ENCODE data around the gene POLR2A. TPM values are rescaled to one million over a fixed set of nuclear protein-coding genes. Genes with fewer than 3 reads are reported as not detected.
A peak's percentile ranks its signal among the peaks of the same experiment; 100 is the strongest.

POLR2A gene
- polyA plus RNA-seq, 3 donors: 12.1 to 27.9 (median 25.4) TPM

DNA sequence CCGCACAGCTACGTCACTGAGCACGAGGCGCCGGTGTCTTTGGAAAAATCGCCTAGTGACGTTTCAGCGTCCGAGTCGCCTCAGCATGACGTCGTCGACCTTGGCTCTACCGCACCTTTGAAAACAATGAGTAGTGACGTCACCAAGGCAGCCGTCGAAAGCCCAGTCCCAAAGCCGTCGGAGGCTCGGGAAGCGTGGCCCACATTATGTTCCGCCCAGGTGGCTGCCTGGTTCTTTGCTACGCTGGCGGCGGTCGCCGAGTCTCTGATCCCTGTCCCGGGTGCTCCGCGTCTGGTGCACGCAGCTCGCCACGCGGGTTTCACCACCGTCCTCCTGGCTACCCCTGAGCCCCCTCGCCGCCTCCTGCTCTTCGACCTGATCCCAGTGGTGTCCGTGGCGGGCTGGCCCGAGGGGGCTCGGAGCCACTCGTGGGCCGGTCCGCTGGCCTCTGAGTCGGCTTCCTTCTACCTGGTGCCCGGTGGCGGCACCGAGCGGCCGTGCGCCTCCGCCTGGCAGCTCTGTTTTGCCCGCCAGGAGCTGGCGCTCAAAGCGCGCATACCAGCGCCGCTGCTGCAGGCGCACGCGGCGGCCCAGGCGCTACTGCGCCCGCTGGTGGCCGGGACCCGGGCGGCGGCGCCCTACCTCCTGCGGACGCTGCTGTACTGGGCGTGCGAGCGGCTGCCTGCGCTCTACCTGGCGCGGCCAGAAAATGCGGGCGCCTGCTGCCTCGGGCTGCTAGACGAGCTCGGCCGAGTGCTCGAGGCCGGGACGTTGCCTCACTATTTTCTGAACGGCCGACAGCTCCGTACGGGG is 47.4 kb upstream of the POLR2A start:
- Histone ChIP-seq H4K20me1 (ENCODE audit: insufficient read depth, low read length) (peaks cover 29% of the 10 kb centered on the region), H2AFZ (ENCODE audit: insufficient read depth, low read depth, low read length, poor library complexity, severe bottlenecking) (peak overlapping the region; percentile 82), H3K4me3 (replicated peaks in 1 of 3; ENCODE audit: low read depth in 2 of 3, low read length in 3 of 3) (peak overlapping the region; percentile 77 to 95 (median 86)), H3K36me3 (replicated peaks in 1 of 2; ENCODE audit: control insufficient read depth in 1 of 2, insufficient read depth in 2 of 2, low read length in 2 of 2) (no peaks in the 10 kb centered on the region), H3K79me2 (ENCODE audit: insufficient read depth, low read length) (peaks cover 8% of the 10 kb centered on the region), H3K9ac (ENCODE audit: insufficient read depth, low read length, poor library complexity, severe bottlenecking) (peak overlapping the region; percentile 71), H3K4me2 (replicated peaks; ENCODE audit: extremely low read depth, low read length, poor library complexity, severe bottlenecking) (peak overlapping the region; percentile 99), H3K27me3 (ENCODE audit: control insufficient read depth in 2 of 2, insufficient read depth in 2 of 2, low read length in 2 of 2) (peaks cover 23 to 34% of the 10 kb centered on the region in 2 donors), H3K9me3 (replicated peaks in 1 of 2; ENCODE audit: control insufficient read depth in 1 of 2, insufficient read depth in 1 of 2, low read length in 2 of 2) (peaks cover 0 to 18% of the 10 kb centered on the region in 2 donors), H3K4me1 (ENCODE audit: control insufficient read depth in 1 of 2, insufficient read depth in 2 of 2, low read length in 2 of 2) (peaks cover 54 to 58% of the 10 kb centered on the region in 2 donors), H3K27ac (ENCODE audit: low read depth in 1 of 2, low read length in 2 of 2) (peak overlapping the region; percentile 79 to 89)
- WGBS (ENCODE audit: insufficient coverage): 19% methylated on average over 92 of the region's 92 CpGs
- Mint-ChIP-seq H3K27me3 (ENCODE audit: low read depth in 3 of 3) (peaks cover 37 to 46% (median 39%) of the 10 kb centered on the region in 3 donors), H3K36me3 (peaks cover 10 to 12% of the 10 kb centered on the region in 2 donors), H3K4me3 (peak overlapping the region; percentile 86 to 94), H3K4me1 (peaks cover 51% of the 10 kb centered on the region), H3K9me3 (peaks cover 0 to 15% (median 8%) of the 10 kb centered on the region in 7 donors), H3K27ac (peak overlapping the region; percentile 84 to 97 (median 93))
- TF ChIP-seq, protein P1, sequence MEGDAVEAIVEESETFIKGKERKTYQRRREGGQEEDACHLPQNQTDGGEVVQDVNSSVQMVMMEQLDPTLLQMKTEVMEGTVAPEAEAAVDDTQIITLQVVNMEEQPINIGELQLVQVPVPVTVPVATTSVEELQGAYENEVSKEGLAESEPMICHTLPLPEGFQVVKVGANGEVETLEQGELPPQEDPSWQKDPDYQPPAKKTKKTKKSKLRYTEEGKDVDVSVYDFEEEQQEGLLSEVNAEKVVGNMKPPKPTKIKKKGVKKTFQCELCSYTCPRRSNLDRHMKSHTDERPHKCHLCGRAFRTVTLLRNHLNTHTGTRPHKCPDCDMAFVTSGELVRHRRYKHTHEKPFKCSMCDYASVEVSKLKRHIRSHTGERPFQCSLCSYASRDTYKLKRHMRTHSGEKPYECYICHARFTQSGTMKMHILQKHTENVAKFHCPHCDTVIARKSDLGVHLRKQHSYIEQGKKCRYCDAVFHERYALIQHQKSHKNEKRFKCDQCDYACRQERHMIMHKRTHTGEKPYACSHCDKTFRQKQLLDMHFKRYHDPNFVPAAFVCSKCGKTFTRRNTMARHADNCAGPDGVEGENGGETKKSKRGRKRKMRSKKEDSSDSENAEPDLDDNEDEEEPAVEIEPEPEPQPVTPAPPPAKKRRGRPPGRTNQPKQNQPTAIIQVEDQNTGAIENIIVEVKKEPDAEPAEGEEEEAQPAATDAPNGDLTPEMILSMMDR (IDR thresholded peaks at IDR 0.05): peak; percentile 83
- intact Hi-C loops (cut with micrococcal nuclease): loop anchor here (1.0 to 10.0 kb wide), 6 partner anchors 32 to 248 kb away; partner anchors contain the start of genes SENP3 (in 2 of the 2), MPDU1 (in 1 of the 2), POLR2A (in 1 of the 2) and TMEM256 (in 1 of the 2)
- DNase-seq: peak; percentile 72 to 83 (median 78)

DNA sequence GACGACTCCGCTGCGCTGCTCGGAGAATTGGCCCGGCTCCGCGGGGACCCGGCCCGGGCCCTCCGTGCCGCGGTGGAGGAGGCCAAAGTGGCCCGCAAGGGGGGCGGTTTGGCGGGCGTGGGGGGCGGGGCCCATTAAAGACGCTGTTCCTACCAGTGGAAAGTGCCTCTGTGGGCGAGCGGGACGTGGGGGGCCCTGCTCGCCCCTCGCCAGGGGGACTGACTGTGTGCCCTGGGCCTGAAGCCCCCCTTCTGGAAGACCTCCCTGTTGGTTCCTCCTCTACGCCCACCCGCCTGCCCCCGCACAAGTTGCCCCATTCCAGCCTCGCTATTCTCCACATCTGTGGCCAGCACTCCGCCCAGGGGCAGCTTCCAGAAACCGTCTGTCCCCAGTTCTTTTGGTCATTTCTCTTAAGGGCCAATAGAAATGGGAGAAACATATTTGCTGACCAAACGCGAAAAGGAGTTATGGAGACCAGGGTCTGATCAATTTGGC is 46.8 kb upstream of the POLR2A start:
- peaks cover 23 to 40% of the 10 kb centered on the region in 2 donors for H3K27me3 ChIP-seq (ENCODE audit: control insufficient read depth in 2 of 2, insufficient read depth in 2 of 2, low read length in 2 of 2)
- peaks cover 29% of the 10 kb centered on the region for H4K20me1 ChIP-seq (ENCODE audit: insufficient read depth, low read length)
- H3K4me2 ChIP-seq (replicated peaks; ENCODE audit: extremely low read depth, low read length, poor library complexity, severe bottlenecking): peak overlapping the region; percentile 99
- peaks cover 10 to 16% of the 10 kb centered on the region in 2 donors for H3K36me3 Mint-ChIP-seq
- peak overlapping the region; percentile 21 for H3K9ac ChIP-seq (ENCODE audit: insufficient read depth, low read length, poor library complexity, severe bottlenecking)
- TF ChIP-seq, protein P1 (IDR thresholded peaks at IDR 0.05): no peak
- WGBS (ENCODE audit: insufficient coverage): 30% methylated on average over 26 of the region's 31 CpGs
- peak overlapping the region; percentile 82 for H2AFZ ChIP-seq (ENCODE audit: insufficient read depth, low read depth, low read length, poor library complexity, severe bottlenecking)
- H3K4me3 Mint-ChIP-seq: peak overlapping the region; percentile 69 to 91
- peaks cover 51% of the 10 kb centered on the region for H3K4me1 Mint-ChIP-seq
- peaks cover 8% of the 10 kb centered on the region for H3K79me2 ChIP-seq (ENCODE audit: insufficient read depth, low read length)
- no peak overlapping the region for H3K27ac Mint-ChIP-seq
- H3K4me3 ChIP-seq (replicated peaks in 1 of 3; ENCODE audit: low read depth in 2 of 3, low read length in 3 of 3): peak overlapping the region in 2 of 3 experiments; percentile 10 to 95
- peaks cover 0 to 18% of the 10 kb centered on the region in 2 donors for H3K9me3 ChIP-seq (replicated peaks in 1 of 2; ENCODE audit: control insufficient read depth in 1 of 2, insufficient read depth in 1 of 2, low read length in 2 of 2)
- peaks cover 54 to 58% of the 10 kb centered on the region in 2 donors for H3K4me1 ChIP-seq (ENCODE audit: control insufficient read depth in 1 of 2, insufficient read depth in 2 of 2, low read length in 2 of 2)
- DNase-seq: no peak
- peaks cover 0 to 17% (median 8%) of the 10 kb centered on the region in 7 donors for H3K9me3 Mint-ChIP-seq
- H3K36me3 ChIP-seq (replicated peaks in 1 of 2; ENCODE audit: control insufficient read depth in 1 of 2, insufficient read depth in 2 of 2, low read length in 2 of 2): no peaks in the 10 kb centered on the region
- peaks cover 43 to 53% (median 44%) of the 10 kb centered on the region in 3 donors for H3K27me3 Mint-ChIP-seq (ENCODE audit: low read depth in 3 of 3)
- H3K27ac ChIP-seq (ENCODE audit: low read depth in 1 of 2, low read length in 2 of 2): no peak overlapping the region
- intact Hi-C loops (cut with micrococcal nuclease): loop anchor here (2.0 to 10.0 kb wide), 5 partner anchors 47 to 247 kb away; partner anchors contain the start of genes SENP3 (in 2 of the 2), MPDU1 (in 1 of the 2), POLR2A (in 1 of the 2) and TP53 (in 1 of the 2)

Data from CD14-positive monocyte (primary cell).